ENCODE data around the gene CASR. TPM values are rescaled to one million over a fixed set of nuclear protein-coding genes. Genes with fewer than 3 reads are reported as not detected.

The CASR gene
- total RNA-seq, 1 experiment from 2014 or later, result not detected

DNA sequence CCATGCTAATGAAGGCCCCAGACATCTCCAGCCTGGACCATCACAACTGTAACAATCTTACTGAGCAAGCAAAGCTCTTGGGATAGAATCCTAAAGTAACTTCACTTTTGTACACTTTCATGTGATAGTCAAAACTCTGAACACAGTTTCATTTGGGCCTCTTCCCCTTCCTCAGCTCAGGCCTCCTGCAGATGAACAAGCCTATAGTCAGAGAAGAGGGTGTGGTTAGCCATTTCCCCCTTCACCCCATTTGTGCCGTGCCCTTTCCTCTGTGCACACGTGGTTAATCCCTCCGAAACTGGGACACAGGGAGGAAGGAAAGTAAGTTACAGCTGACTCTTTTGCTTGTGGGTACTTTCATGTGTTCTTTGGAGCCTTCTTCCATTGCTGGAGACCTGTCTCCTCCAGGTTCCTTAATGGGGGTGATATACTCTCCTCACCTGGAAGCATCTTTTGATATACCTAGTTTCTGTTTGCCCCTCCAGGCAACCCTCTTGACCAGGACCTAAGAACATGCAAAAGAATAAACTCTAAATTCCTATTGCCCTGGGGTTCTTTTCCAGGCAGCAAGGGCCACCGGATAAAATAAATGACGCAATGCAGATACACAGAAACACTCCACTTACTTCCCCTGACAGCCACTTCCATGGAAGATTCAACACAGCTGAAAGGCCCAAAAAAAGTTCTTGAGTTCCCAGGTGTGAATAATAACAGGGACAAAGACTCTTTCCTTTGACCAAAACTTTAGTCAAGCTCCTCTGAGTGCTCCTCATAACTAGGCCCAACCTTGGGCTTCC, 112.0 kb downstream of the CASR start:
- peaks cover 3% of the 10 kb centered on the region for H3K27me3 Mint-ChIP-seq (ENCODE audit: insufficient read depth, unreplicated experiment)
- BruUV-seq (replicated peaks), result no TSS peak
- Histone ChIP-seq H3K4me3 (ENCODE audit: low read depth, low read length) (no peak overlapping the region), H3K27me3 (replicated peaks; ENCODE audit: control insufficient read depth, insufficient read depth, low read length) (no peaks in the 10 kb centered on the region), H3K4me1 (no peaks in the 10 kb centered on the region), H3K36me3 (ENCODE audit: control insufficient read depth, insufficient read depth, low read length) (no peaks in the 10 kb centered on the region), H3K9me3 (no peaks in the 10 kb centered on the region)
- no peak overlapping the region for H3K27ac Mint-ChIP-seq (ENCODE audit: unreplicated experiment)
- H3K4me1 Mint-ChIP-seq (ENCODE audit: low read depth, unreplicated experiment), result no peaks in the 10 kb centered on the region
- ChIA-PET POLR2A (no interaction called here), CTCF (no interaction called here)
- TF ChIP-seq, protein P1, sequence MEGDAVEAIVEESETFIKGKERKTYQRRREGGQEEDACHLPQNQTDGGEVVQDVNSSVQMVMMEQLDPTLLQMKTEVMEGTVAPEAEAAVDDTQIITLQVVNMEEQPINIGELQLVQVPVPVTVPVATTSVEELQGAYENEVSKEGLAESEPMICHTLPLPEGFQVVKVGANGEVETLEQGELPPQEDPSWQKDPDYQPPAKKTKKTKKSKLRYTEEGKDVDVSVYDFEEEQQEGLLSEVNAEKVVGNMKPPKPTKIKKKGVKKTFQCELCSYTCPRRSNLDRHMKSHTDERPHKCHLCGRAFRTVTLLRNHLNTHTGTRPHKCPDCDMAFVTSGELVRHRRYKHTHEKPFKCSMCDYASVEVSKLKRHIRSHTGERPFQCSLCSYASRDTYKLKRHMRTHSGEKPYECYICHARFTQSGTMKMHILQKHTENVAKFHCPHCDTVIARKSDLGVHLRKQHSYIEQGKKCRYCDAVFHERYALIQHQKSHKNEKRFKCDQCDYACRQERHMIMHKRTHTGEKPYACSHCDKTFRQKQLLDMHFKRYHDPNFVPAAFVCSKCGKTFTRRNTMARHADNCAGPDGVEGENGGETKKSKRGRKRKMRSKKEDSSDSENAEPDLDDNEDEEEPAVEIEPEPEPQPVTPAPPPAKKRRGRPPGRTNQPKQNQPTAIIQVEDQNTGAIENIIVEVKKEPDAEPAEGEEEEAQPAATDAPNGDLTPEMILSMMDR (IDR thresholded peaks at IDR 0.05; ENCODE audit: insufficient read depth in 1 of 2, low read depth in 1 of 2, low read length in 1 of 2, severe bottlenecking in 1 of 2, unreplicated experiment in 1 of 2), result no peak
- no peak overlapping the region for H3K4me3 Mint-ChIP-seq (ENCODE audit: unreplicated experiment)
- DNase-seq, result no peak
- intact Hi-C loops (cut with micrococcal nuclease; ENCODE audit: unreplicated experiment), result no loop called here
- H3K36me3 Mint-ChIP-seq (ENCODE audit: insufficient read depth, unreplicated experiment), result no peaks in the 10 kb centered on the region
- peaks cover 5% of the 10 kb centered on the region for H3K9me3 Mint-ChIP-seq (ENCODE audit: unreplicated experiment)

DNA sequence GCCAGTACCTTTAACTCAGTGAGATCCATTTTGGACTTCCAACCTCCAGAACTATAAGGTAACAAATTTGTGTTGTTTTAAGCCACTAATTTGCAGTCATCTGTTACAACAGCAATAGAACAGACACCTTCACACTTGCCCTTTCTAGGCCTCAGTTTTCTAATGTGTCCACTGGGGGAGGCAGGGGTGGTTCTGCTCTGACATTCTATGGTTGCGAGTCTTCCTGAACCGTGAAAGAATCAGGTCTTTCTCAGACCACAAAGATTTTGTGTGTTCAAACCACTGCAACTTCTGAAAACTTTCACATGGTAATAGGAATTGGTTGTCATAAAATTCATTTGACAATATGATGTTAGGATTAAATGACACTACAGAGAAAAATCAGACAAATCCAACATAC, 114.8 kb downstream of the CASR start:
- no peaks in the 10 kb centered on the region for H3K36me3 Mint-ChIP-seq (ENCODE audit: insufficient read depth, unreplicated experiment)
- ChIA-PET CTCF (no interaction called here), POLR2A (no interaction called here)
- no peak overlapping the region for H3K4me3 ChIP-seq (ENCODE audit: low read depth, low read length)
- no peaks in the 10 kb centered on the region for H3K4me1 ChIP-seq
- no peaks in the 10 kb centered on the region for H3K36me3 ChIP-seq (ENCODE audit: control insufficient read depth, insufficient read depth, low read length)
- no peak overlapping the region for H3K27ac Mint-ChIP-seq (ENCODE audit: unreplicated experiment)
- H3K4me1 Mint-ChIP-seq (ENCODE audit: low read depth, unreplicated experiment), result no peaks in the 10 kb centered on the region
- H3K27me3 Mint-ChIP-seq (ENCODE audit: insufficient read depth, unreplicated experiment), result peaks cover 3% of the 10 kb centered on the region
- no peak overlapping the region for H3K4me3 Mint-ChIP-seq (ENCODE audit: unreplicated experiment)
- TF ChIP-seq, protein P1 (IDR thresholded peaks at IDR 0.05; ENCODE audit: insufficient read depth in 1 of 2, low read depth in 1 of 2, low read length in 1 of 2, severe bottlenecking in 1 of 2, unreplicated experiment in 1 of 2), result no peak
- intact Hi-C loops (cut with micrococcal nuclease; ENCODE audit: unreplicated experiment), result no loop called here
- no peak for DNase-seq
- no TSS peak for BruUV-seq (replicated peaks)
- no peaks in the 10 kb centered on the region for H3K9me3 ChIP-seq
- H3K27me3 ChIP-seq (replicated peaks; ENCODE audit: control insufficient read depth, insufficient read depth, low read length), result no peaks in the 10 kb centered on the region
- peaks cover 10% of the 10 kb centered on the region for H3K9me3 Mint-ChIP-seq (ENCODE audit: unreplicated experiment)

DNA sequence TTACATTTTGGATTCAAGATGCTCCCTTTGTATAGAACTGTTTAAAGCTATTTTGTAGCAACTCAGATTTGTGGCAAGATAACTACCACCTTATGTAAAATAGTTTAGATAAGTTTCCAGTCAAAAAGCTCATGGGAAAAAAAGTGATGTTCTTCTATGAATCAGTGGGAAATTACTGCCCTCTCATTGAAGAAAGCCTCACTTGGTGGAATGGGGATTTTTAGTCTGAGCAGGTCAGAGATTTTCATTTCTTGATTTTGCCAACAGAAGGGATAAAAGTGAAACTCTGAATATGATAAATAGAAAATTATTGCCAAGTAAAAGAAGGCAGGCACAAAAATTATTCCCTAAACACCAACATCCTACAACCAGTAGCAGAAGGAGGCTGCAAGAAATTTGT, 115.7 kb downstream of the CASR start:
- Histone ChIP-seq H3K9me3 (no peaks in the 10 kb centered on the region), H3K4me3 (ENCODE audit: low read depth, low read length) (no peak overlapping the region), H3K4me1 (no peaks in the 10 kb centered on the region), H3K36me3 (ENCODE audit: control insufficient read depth, insufficient read depth, low read length) (no peaks in the 10 kb centered on the region), H3K27me3 (replicated peaks; ENCODE audit: control insufficient read depth, insufficient read depth, low read length) (no peaks in the 10 kb centered on the region)
- BruUV-seq (replicated peaks), result no TSS peak
- intact Hi-C loops (cut with micrococcal nuclease; ENCODE audit: unreplicated experiment), result no loop called here
- CTCF ChIA-PET, result no interaction called here
- Mint-ChIP-seq H3K27ac (ENCODE audit: unreplicated experiment) (no peak overlapping the region), H3K36me3 (ENCODE audit: insufficient read depth, unreplicated experiment) (no peaks in the 10 kb centered on the region), H3K4me1 (ENCODE audit: low read depth, unreplicated experiment) (no peaks in the 10 kb centered on the region), H3K4me3 (ENCODE audit: unreplicated experiment) (no peak overlapping the region), H3K27me3 (ENCODE audit: insufficient read depth, unreplicated experiment) (no peaks in the 10 kb centered on the region), H3K9me3 (ENCODE audit: unreplicated experiment) (peaks cover 10% of the 10 kb centered on the region)
- POLR2A ChIA-PET, result no interaction called here
- DNase-seq, result no peak
- TF ChIP-seq, protein P1 (IDR thresholded peaks at IDR 0.05; ENCODE audit: insufficient read depth in 1 of 2, low read depth in 1 of 2, low read length in 1 of 2, severe bottlenecking in 1 of 2, unreplicated experiment in 1 of 2), result no peak

Measured in Caco-2 (cell line).